SU-DHL-6 (cell line): ENCODE data around the gene PARVB.

Source experiments
- EZH2phosphoT487 ChIP-seq: fragments of 200-600 bp; sonication (generic), shearing (Covaris generic); conservative IDR thresholded peaks from 2 replicates; pipeline ENCODE4 v1.6.1; 2018; ENCODE audit warnings: mild to moderate bottlenecking, antibody characterized with exemption, low read length, moderate library complexity, mixed read lengths
- TF ChIP-seq, protein P1 (sequence below): fragments of 200-600 bp; sonication (generic); IDR thresholded peaks from one replicate; pipeline ENCODE4 v1.5.1; 2017; ENCODE audit warnings: antibody characterized with exemption, mild to moderate bottlenecking, low read length, moderate library complexity; ENCODE audit not compliant: insufficient read depth, poor library complexity, severe bottlenecking

DNA sequence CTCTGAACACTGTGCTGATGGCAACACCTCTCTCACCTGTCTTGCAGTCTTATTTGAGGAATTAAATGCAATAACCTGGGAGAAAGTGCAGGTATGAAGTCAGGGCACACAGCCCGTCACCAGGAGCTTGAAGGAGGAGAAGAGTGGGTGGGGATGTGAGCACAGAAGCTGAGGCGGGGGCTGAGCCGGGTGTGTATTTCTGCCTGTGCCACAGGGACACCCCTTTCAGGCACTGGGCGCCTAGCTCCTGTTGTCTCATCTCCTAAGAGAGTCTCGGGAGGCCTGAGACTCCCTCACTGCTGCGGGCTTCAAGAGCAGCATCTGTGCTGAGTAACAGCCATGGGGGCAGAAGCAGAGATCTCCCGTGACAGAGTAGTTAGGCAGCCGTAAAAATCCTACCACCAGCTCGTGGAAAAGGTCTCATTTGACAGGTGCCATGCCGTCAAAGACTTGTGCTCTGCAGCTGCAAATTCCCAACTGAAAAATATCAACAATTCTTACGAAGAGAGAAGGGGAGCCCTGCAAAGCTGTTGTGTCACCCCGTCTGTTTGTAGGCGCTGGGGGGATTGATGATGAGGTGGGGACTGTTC is 26.8 kb downstream of the PARVB start:
- TF ChIP-seq, protein P1, sequence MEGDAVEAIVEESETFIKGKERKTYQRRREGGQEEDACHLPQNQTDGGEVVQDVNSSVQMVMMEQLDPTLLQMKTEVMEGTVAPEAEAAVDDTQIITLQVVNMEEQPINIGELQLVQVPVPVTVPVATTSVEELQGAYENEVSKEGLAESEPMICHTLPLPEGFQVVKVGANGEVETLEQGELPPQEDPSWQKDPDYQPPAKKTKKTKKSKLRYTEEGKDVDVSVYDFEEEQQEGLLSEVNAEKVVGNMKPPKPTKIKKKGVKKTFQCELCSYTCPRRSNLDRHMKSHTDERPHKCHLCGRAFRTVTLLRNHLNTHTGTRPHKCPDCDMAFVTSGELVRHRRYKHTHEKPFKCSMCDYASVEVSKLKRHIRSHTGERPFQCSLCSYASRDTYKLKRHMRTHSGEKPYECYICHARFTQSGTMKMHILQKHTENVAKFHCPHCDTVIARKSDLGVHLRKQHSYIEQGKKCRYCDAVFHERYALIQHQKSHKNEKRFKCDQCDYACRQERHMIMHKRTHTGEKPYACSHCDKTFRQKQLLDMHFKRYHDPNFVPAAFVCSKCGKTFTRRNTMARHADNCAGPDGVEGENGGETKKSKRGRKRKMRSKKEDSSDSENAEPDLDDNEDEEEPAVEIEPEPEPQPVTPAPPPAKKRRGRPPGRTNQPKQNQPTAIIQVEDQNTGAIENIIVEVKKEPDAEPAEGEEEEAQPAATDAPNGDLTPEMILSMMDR = no peak
- no peak for TF ChIP-seq EZH2phosphoT487
